NCI-H82 treated with DMSO at 0.1 percent for 48 hours (cell line): Measurements from ENCODE around the gene ELMO1.
A peak's percentile ranks its signal among the peaks of the same experiment; 100 is the strongest.

ENCODE experiments used
- DNase-seq: peaks from one replicate; lab custom pipeline; 2025; ENCODE audit not compliant: unreplicated experiment; lab: John Stamatoyannopoulos, UW

The ELMO1 gene

GRCh38 chr7:37282093-37282444 is 166.6 kb downstream of the ELMO1 start:
- DNase-seq, result no peak

GRCh38 chr7:37281368-37282092 is 167.1 kb downstream of the ELMO1 start:
- DNase-seq, result peak; percentile 6

- no peak for DNase-seq
These were observed 171.2 kb downstream of the ELMO1 start for GRCh38 chr7:37277513-37277912.

GRCh38 chr7:37275078-37275710 is 173.5 kb downstream of the ELMO1 start:
- DNase-seq, result no peak

- no peak for DNase-seq
These were observed 174.8 kb downstream of the ELMO1 start for GRCh38 chr7:37273891-37274290.

GRCh38 chr7:37269711-37270508 is 178.8 kb downstream of the ELMO1 start:
- DNase-seq, result no peak

GRCh38 chr7:37267251-37267650 is 181.4 kb downstream of the ELMO1 start:
- DNase-seq, result no peak

GRCh38 chr7:37265876-37266275 is 182.8 kb downstream of the ELMO1 start:
- no peak for DNase-seq

- DNase-seq, result no peak
These were observed 183.7 kb downstream of the ELMO1 start for GRCh38 chr7:37265006-37265405.

- DNase-seq, result no peak
These were observed 186.5 kb downstream of the ELMO1 start for GRCh38 chr7:37262181-37262580.

GRCh38 chr7:37259319-37259821 is 189.3 kb downstream of the ELMO1 start:
- no peak for DNase-seq

- no peak for DNase-seq
These were observed 192.0 kb downstream of the ELMO1 start for GRCh38 chr7:37256631-37257030.

GRCh38 chr7:37255327-37255944 is 193.2 kb downstream of the ELMO1 start:
- DNase-seq, result no peak

GRCh38 chr7:37251222-37251621 is 197.4 kb downstream of the ELMO1 start:
- DNase-seq, result no peak

GRCh38 chr7:37249240-37249639 is 199.4 kb downstream of the ELMO1 start:
- DNase-seq, result no peak

GRCh38 chr7:37248396-37248861 is 200.2 kb downstream of the ELMO1 start:
- DNase-seq, result no peak

GRCh38 chr7:37247861-37248260 is 200.8 kb downstream of the ELMO1 start:
- DNase-seq, result no peak

GRCh38 chr7:37245590-37245989 is 203.1 kb downstream of the ELMO1 start:
- DNase-seq, result no peak

- no peak for DNase-seq
These were observed 211.8 kb downstream of the ELMO1 start for GRCh38 chr7:37236906-37237305.

- no peak for DNase-seq
These were observed 212.9 kb downstream of the ELMO1 start for GRCh38 chr7:37235813-37236212.

GRCh38 chr7:37234928-37235327 is 213.7 kb downstream of the ELMO1 start:
- peak; percentile 11 for DNase-seq
